ENCODE data around the gene SNCA.

Gene SNCA

DNA sequence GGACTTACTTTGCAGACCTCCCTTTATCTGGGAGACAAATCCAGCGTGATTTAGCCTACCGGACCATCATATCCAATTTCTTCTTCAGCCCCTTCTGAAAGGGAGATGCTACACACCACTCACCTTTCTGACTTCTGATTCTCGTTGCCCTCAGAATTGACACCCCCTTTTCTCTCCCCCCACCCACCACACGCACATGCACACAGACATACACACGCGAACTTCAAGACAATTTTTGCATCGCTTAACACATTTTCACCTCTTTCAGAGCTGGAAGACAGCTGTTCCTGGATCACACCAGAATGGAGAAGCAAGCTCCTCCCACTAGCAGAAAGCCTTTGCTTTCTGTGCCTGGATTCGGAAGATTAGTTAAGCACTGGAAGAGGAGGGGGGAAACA is 1.0 kb upstream of the SNCA start:
- DNase-seq (ENCODE audit: low spot score): no peak

DNA sequence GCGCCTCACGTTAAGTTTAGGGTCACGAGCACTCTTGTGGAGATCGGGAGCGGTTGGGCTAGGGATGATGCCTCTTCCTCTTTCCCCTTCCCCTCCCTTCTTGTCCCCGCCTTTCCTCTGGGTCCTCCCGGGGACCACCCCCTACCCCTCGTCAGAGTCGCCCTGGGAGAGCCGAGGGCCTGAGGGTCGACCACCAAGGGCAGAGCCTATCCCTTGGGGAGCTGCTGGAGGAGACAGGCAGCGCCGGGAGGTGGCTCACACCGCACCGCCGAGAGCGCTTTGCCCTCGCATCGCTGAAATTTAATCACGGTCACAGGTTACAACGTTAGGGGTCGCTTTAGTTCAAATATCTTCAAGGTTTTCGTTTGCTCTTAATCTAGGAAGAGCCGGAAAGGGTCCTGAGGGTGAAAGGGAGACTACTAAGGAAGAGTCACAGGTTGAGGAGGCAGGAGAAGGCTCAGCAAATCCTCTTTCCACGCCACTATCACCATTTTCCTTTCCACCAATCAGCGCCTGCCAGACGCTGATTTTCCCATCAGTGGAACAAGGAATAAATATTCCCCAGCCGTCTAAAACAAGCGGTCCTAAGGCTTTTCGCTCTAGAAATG is 528 bp upstream of the SNCA start:
- TF ChIP-seq, protein P1, sequence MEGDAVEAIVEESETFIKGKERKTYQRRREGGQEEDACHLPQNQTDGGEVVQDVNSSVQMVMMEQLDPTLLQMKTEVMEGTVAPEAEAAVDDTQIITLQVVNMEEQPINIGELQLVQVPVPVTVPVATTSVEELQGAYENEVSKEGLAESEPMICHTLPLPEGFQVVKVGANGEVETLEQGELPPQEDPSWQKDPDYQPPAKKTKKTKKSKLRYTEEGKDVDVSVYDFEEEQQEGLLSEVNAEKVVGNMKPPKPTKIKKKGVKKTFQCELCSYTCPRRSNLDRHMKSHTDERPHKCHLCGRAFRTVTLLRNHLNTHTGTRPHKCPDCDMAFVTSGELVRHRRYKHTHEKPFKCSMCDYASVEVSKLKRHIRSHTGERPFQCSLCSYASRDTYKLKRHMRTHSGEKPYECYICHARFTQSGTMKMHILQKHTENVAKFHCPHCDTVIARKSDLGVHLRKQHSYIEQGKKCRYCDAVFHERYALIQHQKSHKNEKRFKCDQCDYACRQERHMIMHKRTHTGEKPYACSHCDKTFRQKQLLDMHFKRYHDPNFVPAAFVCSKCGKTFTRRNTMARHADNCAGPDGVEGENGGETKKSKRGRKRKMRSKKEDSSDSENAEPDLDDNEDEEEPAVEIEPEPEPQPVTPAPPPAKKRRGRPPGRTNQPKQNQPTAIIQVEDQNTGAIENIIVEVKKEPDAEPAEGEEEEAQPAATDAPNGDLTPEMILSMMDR (conservative IDR thresholded peaks at IDR 0.05; ENCODE audit: low read depth): peak; percentile 42
- ChIA-PET POLR2A (ENCODE audit: low non-redundant PET) (no interaction called here), CTCF (interaction anchor here (0.6 kb wide), 1 partner anchor 56 kb away, joined by 3 read pairs; no protein-coding TSS in a partner anchor)
- peak overlapping the region; percentile 81 for H3K27ac ChIP-seq
- DNase-seq (ENCODE audit: low spot score): peak; percentile 41

More for the DNA sequence above, 1.0 kb upstream of the SNCA start:
- peak overlapping the region; percentile 81 for H3K27ac ChIP-seq
- POLR2A ChIA-PET (ENCODE audit: low non-redundant PET): interaction anchor here (0.7 kb wide), 1 partner anchor 136 kb away, joined by 10 read pairs; no protein-coding TSS in a partner anchor
- TF ChIP-seq, protein P1 (conservative IDR thresholded peaks at IDR 0.05; ENCODE audit: low read depth): no peak
- CTCF ChIA-PET: interaction anchor here (0.6 kb wide), 2 partner anchors 29 to 56 kb away, joined by 3 to 5 read pairs; no protein-coding TSS in a partner anchor

DNA sequence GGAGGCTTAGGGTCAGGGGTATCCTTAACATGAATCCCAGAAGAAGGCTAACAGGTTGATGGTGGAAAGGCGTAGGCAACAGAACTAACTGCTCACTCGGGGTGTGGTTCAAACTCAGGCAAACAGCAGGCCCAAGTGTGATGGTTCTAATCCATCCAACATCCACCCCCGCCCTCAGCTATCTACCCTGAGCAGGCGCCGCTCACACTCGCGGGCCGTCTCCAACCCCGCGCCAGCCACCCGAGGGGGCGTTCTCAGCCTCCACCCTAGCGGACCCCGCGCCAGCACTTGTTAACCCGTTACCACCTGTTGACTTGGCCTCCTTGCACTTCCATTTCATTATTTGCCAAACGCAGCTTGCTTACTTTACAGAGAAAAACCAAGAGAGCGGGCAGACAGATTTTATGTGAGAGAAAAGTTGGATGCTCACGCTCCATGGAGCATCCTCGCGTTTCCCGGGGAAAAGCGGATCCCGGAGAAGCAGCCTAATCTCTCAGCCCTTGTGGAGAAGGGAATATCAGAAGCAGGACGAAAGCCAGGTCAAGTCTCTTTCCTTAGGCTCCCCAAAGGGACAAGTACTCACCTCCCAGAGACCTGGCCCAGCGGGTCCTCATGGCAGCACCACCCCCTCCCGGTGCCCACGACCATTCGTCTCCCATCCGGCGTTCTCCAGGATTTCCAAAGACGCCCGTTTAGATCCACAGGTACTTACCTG is 773 bp downstream of the SNCA start:
- DNase-seq (ENCODE audit: low spot score): no peak
- POLR2A ChIA-PET (ENCODE audit: low non-redundant PET): no interaction called here
- H3K27ac ChIP-seq: peak overlapping the region; percentile 81
- TF ChIP-seq, protein P1 (conservative IDR thresholded peaks at IDR 0.05; ENCODE audit: low read depth): no peak
- CTCF ChIA-PET: interaction anchor here (0.8 kb wide), 1 partner anchor 33 kb away, joined by 6 read pairs; no protein-coding TSS in a partner anchor

DNA sequence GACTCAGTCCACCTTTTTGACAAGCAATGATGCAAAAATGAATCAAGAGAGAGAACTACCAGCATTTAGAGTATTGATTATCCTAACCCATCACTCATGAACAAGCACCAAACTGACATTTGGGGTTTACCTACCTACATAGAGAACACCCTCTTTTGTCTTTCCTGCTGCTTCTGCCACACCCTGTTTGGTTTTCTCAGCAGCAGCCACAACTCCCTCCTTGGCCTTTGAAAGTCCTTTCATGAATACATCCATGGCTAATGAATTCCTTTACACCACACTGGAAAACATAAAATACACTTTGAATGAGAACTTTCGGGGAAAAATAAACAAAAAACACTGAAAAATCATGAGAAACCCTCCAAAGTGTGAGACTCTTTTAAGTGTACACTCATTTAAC is 1.5 kb downstream of the SNCA start:
- ChIA-PET CTCF (interaction anchor here (0.8 kb wide), 1 partner anchor 33 kb away, joined by 6 read pairs; no protein-coding TSS in a partner anchor), POLR2A (ENCODE audit: low non-redundant PET) (no interaction called here)
- no peak for DNase-seq (ENCODE audit: low spot score)

DNA sequence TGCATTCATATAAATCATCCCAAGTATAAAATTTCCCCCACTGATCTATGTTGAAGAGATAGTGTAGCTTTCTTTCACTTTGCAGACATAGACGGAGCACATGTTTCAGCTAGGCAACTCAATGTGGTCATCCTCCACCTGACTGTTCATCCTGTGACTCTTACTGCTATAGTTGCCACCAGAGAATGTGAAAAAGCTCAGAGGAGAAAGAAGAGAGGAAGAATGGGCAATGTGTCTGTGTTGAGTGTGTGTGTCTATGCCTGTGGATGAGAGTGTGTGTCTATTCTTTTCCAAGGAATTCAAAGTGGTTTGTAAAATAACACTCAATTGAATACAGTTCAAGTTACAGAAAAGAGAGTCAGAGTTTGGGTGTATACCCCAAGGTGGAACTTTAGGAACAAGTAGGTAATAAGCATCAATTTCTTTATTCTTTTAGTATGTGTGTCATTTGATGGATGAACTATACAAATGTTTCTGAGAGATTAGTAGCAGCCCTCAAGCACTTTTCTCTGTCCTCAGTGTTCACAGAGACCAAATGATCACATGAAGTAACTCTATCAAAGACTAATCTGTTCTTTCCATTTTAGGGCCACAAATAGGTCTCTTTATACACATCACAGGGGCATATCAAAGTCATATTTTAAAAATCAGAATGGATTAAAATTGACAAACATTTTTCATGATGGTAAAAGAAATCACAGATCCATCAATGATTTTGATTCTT is 2.3 kb downstream of the SNCA start:
- no peak for DNase-seq (ENCODE audit: low spot score)
- TF ChIP-seq, protein P1 (conservative IDR thresholded peaks at IDR 0.05; ENCODE audit: low read depth): no peak
- ChIA-PET POLR2A (ENCODE audit: low non-redundant PET) (no interaction called here), CTCF (no interaction called here)
- H3K27ac ChIP-seq: no peak overlapping the region

More for the DNA sequence above, 1.5 kb downstream of the SNCA start:
- no peak overlapping the region for H3K27ac ChIP-seq
- TF ChIP-seq, protein P1 (conservative IDR thresholded peaks at IDR 0.05; ENCODE audit: low read depth): no peak

DNA sequence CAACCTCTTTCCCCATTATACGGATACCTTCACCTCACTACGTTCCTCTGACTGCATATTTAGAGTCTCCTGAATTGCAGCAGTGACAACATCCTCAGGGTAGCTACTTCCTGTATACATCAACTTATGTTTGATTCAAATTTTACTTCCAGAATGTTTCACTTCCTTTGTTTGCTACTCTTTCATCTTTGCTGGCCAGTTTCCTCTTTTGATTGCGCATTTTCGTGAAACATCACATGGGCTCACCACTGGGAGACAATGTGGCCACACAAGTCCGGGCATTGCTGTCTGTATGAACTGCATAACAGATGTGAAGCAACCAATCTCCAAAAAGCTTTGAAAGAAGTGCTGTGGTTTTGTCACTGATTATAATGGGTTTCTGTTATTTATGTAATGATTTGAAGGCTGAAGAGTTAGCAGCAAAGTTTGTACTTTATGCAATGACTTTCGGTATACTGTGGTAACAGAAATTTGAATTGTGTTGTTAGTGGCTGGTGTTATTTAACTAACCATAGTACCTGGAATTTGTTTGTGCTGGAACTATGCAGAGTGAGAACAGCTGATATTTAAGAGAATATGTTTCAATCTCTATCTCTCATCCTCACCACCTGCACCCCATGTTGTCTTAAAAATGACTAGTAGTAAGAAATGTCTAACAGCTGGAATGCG is 7.4 kb downstream of the SNCA start:
- ChIA-PET CTCF (interaction anchor here (0.6 kb wide), 1 partner anchor 182 kb away, joined by 3 read pairs; no protein-coding TSS in a partner anchor), POLR2A (ENCODE audit: low non-redundant PET) (no interaction called here)
- DNase-seq (ENCODE audit: low spot score): no peak
- no peak overlapping the region for H3K27ac ChIP-seq
- TF ChIP-seq, protein P1 (conservative IDR thresholded peaks at IDR 0.05; ENCODE audit: low read depth): no peak
